Keratinocyte (primary cell): ENCODE data around the gene VTI1A. TPM values are rescaled to one million over a fixed set of nuclear protein-coding genes. Genes with fewer than 3 reads are reported as not detected.

Source experiments
- DNase-seq: peaks from one replicate; pipeline ENCODE4 v3.0.0-alpha.2; 2011; ENCODE audit warnings: low read depth, missing footprints, low spot score
- FAIRE-seq: peaks from 2 replicates; lab custom pipeline; 2011; peaks lifted over from hg19 to GRCh38; lab: Jason Lieb, UNC
- H2AFZ ChIP-seq: 2 replicates; pipeline ENCODE4 v1.6.0; 2012; ENCODE audit warnings: low read length, control low read depth, inconsistent platforms; ENCODE audit not compliant: control insufficient read depth
- H3K27ac ChIP-seq: 2 replicates; pipeline ENCODE4 v1.5.1; 2011; ENCODE audit warnings: low read length; ENCODE audit not compliant: control insufficient read depth, insufficient read depth
- H3K27me3 ChIP-seq: 3 replicates; pipeline ENCODE4 v1.6.0; 2011; ENCODE audit warnings: low read length; ENCODE audit not compliant: control insufficient read depth, insufficient read depth; ENCODE audit errors: extremely low read depth
- H3K36me3 ChIP-seq, 2 experiments: 2 replicates in 1 of 2; 3 replicates in 1 of 2; pipeline ENCODE4 v1.5.1; 2011; ENCODE audit warnings: low read length in 2 of 2, mild to moderate bottlenecking in 1 of 2; ENCODE audit not compliant: control insufficient read depth in 2 of 2, insufficient read depth in 2 of 2; ENCODE audit errors: extremely low read depth in 1 of 2
- H3K4me1 ChIP-seq: 3 replicates; pipeline ENCODE4 v1.5.1; 2011; ENCODE audit warnings: low read length; ENCODE audit not compliant: control insufficient read depth, insufficient read depth; ENCODE audit errors: extremely low read depth
- H3K4me2 ChIP-seq: 3 replicates; pipeline ENCODE4 v1.6.0; 2011; ENCODE audit warnings: low read depth, low read length; ENCODE audit not compliant: control insufficient read depth, insufficient read depth; ENCODE audit errors: extremely low read depth
- H3K4me3 ChIP-seq, 3 experiments: fragments of 200-600 bp in 1 of 3; sonication (generic) in 1 of 3; 2 replicates in 2 of 3; 3 replicates in 1 of 3; pipeline ENCODE4 v1.5.1; 2011 to 2016; ENCODE audit warnings: low read length in 3 of 3, mild to moderate bottlenecking in 3 of 3, control low read depth in 2 of 3, inconsistent platforms in 1 of 3, low read depth in 1 of 3, mixed read lengths in 1 of 3, mixed run types in 1 of 3, moderate library complexity in 1 of 3; ENCODE audit not compliant: control insufficient read depth in 2 of 3, insufficient read depth in 2 of 3; ENCODE audit errors: extremely low read depth in 1 of 3
- H3K79me2 ChIP-seq: 2 replicates; pipeline ENCODE4 v1.6.0; 2012; ENCODE audit warnings: low read length; ENCODE audit not compliant: control insufficient read depth, insufficient read depth
- H3K9ac ChIP-seq: 3 replicates; pipeline ENCODE4 v1.6.0; 2011; ENCODE audit warnings: low read length; ENCODE audit not compliant: control insufficient read depth, insufficient read depth; ENCODE audit errors: extremely low read depth
- H3K9me1 ChIP-seq: 3 replicates; pipeline ENCODE4 v1.6.0; 2011; ENCODE audit warnings: low read length; ENCODE audit not compliant: control insufficient read depth, insufficient read depth; ENCODE audit errors: extremely low read depth
- H3K9me3 ChIP-seq: 2 replicates; pipeline ENCODE4 v1.5.1; 2012; ENCODE audit warnings: low read depth, low read length; ENCODE audit not compliant: control insufficient read depth
- H4K20me1 ChIP-seq: 3 replicates; pipeline ENCODE4 v1.6.0; 2011; ENCODE audit warnings: low read length; ENCODE audit not compliant: control insufficient read depth, insufficient read depth; ENCODE audit errors: extremely low read depth
- EZH2 ChIP-seq: IDR thresholded peaks from one replicate; pipeline ENCODE4 v1.6.1; 2012; ENCODE audit warnings: inconsistent platforms, mild to moderate bottlenecking, low read length, moderate library complexity
- dilution Hi-C: fragments of 300-500 bp; cut with MboI; formaldehyde crosslinking; loops from one replicate; pipeline ENCODE4 v1.7.0; 2020; ENCODE audit warnings: low sequenced_read_pairs; ENCODE audit not compliant: extremely low pct_ligation_motif_present
- polyA plus RNA-seq, 5 experiments: library from polyadenylated mRNA; depleted of rRNA in 3 of 5; stranded (reverse) in 3 of 5; stranded (forward) in 1 of 5; unstranded in 1 of 5; fragments of >200 nt; gene quantifications; 1 replicate in 1 of 5; 2 replicates in 3 of 5; 3 replicates in 1 of 5; pipeline versions ENCODE4 v1.2.1 to v1.2.3, GENCODE V29; 2011 to 2012; ENCODE audit warnings: missing spikeins in 2 of 5, low read depth in 1 of 5, low replicate concordance in 1 of 5
- TF ChIP-seq, protein P1 (sequence below), 3 experiments: IDR thresholded peaks in 1 of 3; conservative IDR thresholded peaks in 1 of 3; optimal IDR thresholded peaks in 1 of 3; 2 replicates in 2 of 3; 3 replicates in 1 of 3; pipeline versions ENCODE3 to v1.5.1; 2011; ENCODE audit warnings: low read length in 3 of 3, mild to moderate bottlenecking in 3 of 3, moderate library complexity in 2 of 3, control low read depth in 1 of 3, inconsistent platforms in 1 of 3; ENCODE audit not compliant: insufficient read depth in 2 of 3; ENCODE audit errors: extremely low read depth in 1 of 3

The VTI1A gene
- polyA plus RNA-seq, 1 donor (not counting 4 experiments of a cell fraction or from before 2014, with no cell fraction given), result 18.5 TPM

DNA sequence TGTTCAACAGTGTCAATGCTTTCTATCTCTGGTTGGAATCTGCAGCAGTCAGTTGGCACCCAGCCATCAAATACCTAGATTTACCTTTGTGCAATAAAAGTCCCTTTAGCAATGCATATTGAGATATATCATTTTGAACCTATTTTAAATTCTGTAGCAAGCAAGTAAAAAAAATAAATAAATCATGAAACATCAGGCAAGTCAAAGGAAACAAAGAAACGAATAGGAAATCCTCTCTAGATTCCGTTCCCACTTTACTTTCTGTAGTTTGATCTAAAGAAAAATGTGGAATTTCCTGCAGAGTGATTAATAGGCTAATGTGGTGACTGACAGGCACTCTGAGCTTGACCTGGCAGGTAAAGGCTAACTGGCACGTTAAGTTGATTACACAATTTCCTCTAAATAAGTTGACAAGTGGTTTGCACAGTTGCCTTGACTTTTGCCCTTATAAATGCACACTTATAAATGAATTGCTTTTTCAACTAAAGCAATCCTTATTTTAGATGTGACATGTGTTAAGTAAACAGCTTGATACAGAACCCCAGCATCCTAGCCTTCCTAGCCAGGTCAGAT lies 294.9 kb downstream of the VTI1A start:
- H4K20me1 ChIP-seq, result no peaks in the 10 kb centered on the region
- TF ChIP-seq, protein P1, sequence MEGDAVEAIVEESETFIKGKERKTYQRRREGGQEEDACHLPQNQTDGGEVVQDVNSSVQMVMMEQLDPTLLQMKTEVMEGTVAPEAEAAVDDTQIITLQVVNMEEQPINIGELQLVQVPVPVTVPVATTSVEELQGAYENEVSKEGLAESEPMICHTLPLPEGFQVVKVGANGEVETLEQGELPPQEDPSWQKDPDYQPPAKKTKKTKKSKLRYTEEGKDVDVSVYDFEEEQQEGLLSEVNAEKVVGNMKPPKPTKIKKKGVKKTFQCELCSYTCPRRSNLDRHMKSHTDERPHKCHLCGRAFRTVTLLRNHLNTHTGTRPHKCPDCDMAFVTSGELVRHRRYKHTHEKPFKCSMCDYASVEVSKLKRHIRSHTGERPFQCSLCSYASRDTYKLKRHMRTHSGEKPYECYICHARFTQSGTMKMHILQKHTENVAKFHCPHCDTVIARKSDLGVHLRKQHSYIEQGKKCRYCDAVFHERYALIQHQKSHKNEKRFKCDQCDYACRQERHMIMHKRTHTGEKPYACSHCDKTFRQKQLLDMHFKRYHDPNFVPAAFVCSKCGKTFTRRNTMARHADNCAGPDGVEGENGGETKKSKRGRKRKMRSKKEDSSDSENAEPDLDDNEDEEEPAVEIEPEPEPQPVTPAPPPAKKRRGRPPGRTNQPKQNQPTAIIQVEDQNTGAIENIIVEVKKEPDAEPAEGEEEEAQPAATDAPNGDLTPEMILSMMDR (optimal IDR thresholded peaks at IDR 0.05 in 1 of 3, IDR thresholded peaks at IDR 0.05 in 1 of 3, conservative IDR thresholded peaks at IDR 0.05 in 1 of 3; ENCODE audit: extremely low read depth in 1 of 3, insufficient read depth in 2 of 3, low read length in 3 of 3), result no peak
- TF ChIP-seq EZH2, result no peak
- H3K27me3 ChIP-seq, result no peaks in the 10 kb centered on the region
- H3K9me3 ChIP-seq, result no peaks in the 10 kb centered on the region
- DNase-seq, result no peak
- no peak overlapping the region for H2AFZ ChIP-seq
- peak overlapping the region in 1 of 3 experiments; percentile 34 for H3K4me3 ChIP-seq
- peak; percentile 46 for FAIRE-seq
- no peak overlapping the region for H3K27ac ChIP-seq
- H3K36me3 ChIP-seq, result no peaks in the 10 kb centered on the region
- H3K79me2 ChIP-seq, result no peaks in the 10 kb centered on the region
- H3K9ac ChIP-seq, result no peak overlapping the region
- no peaks in the 10 kb centered on the region for H3K9me1 ChIP-seq
- H3K4me1 ChIP-seq, result peaks cover 18% of the 10 kb centered on the region
- dilution Hi-C loops, result no loop called here
- H3K4me2 ChIP-seq, result peak overlapping the region; percentile 61

DNA sequence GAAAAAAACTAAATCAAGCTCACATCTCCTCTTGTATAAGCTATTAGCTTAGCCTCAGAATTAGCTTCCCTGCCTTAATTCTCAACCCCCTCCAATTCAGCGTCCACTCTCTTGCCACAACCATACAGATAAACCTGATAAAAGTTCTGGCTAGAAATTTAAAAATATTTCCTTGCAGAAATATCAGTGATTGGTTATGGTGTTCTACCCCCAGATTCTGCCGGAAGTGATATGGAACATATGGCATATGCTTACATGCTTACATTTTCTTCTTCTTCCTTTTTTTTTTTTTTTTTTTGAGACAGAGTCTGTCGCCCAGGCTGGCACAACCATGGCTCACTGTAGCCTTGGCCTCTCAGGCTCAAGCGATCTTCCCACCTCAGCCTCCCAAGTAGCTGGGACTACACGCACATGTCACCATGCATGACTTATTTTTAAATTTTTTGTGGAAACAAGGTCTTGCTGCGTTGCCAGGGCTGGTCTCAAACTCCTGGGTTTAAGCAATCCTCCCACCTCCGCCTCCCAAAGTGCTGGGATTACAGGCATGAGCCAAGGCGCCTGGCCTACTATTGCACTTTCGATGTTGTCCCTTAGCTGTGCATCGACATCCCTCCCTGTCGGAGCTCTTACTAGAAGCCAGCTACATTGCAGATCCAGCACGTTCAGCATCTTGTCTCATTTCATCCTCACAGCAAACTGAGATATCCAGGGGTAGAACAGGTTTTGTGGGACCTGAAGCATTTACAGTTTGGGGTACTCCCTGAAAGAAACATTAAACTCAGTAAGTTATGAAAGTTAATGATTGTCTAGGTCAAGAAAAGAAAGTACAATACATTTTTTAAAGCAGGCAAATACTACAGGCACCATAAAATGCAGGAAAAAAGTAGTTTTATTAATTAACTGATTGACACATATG lies 297.4 kb downstream of the VTI1A start:
- Histone ChIP-seq H3K4me2 (no peak overlapping the region), H3K9ac (no peak overlapping the region), H2AFZ (no peak overlapping the region), H3K79me2 (no peaks in the 10 kb centered on the region), H3K4me1 (peaks cover 18% of the 10 kb centered on the region), H3K27ac (no peak overlapping the region), H3K36me3 (no peaks in the 10 kb centered on the region), H3K9me1 (no peaks in the 10 kb centered on the region), H4K20me1 (no peaks in the 10 kb centered on the region), H3K4me3 (no peak overlapping the region), H3K27me3 (no peaks in the 10 kb centered on the region), H3K9me3 (no peaks in the 10 kb centered on the region)
- TF ChIP-seq, protein P1 (optimal IDR thresholded peaks at IDR 0.05 in 1 of 3, IDR thresholded peaks at IDR 0.05 in 1 of 3, conservative IDR thresholded peaks at IDR 0.05 in 1 of 3; ENCODE audit: extremely low read depth in 1 of 3, insufficient read depth in 2 of 3, low read length in 3 of 3), result no peak
- TF ChIP-seq EZH2, result no peak
- DNase-seq (no peak), FAIRE-seq (no peak)
- dilution Hi-C loops, result no loop called here
